CD1c-positive myeloid dendritic cell (primary cell): ENCODE measurements around the gene SHMT2.
A peak's percentile ranks its signal among the peaks of the same experiment; 100 is the strongest.
"Not testable (repeated sequence)": the region's sequence is repeated elsewhere in the genome, so short reads cannot be mapped to it uniquely, and the experiment has no call there.

Experiments used
- DNase-seq: peaks from one replicate; pipeline ENCODE4 v3.0.0-alpha.2; 2016; ENCODE audit errors: extremely low spot score

The SHMT2 gene

DNA sequence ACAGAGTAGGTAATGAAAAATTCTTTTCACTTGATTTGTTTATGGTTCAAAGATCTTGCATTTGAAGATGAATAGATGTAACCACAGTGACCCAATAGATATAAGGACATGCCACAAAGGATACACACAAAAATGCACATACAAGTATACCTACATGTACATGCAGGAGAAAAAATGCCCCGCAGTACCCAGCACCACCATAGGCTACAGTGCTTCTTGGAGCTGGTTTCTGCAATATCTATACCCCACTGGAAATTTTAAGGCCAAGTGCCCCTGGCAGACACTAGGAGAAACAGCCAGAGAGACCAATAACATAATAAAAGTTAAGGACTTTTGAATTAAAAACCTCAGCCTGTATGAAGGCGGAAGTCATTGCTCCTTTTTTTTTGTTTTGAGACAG lies 33.6 kb downstream of the SHMT2 start:
- DNase-seq: no peak

DNA sequence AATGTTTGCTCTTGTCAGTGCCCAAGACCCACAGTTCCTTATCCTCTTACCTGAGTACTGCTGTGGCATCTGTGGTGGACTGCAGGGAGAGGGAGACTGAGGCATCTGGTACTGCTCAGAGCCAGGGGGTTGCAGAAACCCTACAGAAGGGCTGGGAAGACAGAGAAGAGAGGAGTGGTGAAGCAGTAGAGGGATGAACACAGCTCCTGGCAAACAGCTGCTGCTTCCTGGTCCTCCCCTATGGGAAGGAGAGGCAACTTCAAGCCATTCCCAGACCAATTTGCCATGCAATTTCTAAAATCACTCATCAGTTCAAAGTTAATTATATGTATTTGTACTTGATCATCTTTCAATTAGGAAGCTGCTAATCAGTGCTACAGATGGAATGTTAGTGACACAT lies 37.2 kb downstream of the SHMT2 start:
- no peak for DNase-seq

DNA sequence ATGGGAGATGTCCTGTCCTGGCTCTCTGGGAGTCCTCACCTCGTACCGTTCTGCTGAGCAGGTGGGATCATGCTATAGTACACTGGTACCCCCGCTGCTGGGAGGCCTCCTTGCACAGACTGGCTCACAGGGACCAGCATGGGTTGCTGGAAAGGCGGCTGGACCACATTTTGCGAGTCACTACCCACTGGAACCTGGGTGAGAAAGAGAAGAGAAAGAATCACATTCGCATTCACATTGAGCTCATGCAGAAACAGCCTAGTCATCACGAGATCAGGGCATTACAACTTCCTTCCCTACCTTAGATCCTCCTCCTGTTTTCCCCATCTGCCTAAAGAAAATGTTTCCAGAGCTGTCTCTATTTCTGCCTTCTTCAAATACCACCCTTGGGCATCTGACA lies 38.8 kb downstream of the SHMT2 start:
- peak; percentile 12 for DNase-seq

DNA sequence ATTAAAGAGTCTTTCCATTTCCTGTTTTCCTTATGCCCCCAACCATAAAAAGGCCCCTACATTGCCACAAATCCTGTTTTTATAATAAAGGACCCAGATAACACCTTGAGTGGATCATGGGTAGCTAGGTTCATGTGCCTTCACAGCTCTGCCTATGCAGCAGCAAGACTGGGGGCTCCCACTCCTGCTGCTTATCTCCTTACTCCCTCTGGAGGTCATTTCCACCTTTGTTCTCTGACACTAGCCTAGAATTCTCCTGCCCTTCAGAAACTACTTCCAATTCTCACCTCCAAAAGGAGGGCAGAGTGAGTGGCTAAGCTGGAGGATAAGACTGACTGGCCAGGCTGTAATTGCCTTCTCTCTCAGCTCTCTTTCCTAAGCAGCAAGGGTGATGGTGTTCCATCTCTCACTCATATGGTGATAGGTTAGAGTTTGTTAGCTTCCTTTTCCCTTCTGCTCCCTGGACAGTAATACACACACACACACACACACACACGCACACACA lies 41.5 kb downstream of the SHMT2 start:
- DNase-seq: no peak

DNA sequence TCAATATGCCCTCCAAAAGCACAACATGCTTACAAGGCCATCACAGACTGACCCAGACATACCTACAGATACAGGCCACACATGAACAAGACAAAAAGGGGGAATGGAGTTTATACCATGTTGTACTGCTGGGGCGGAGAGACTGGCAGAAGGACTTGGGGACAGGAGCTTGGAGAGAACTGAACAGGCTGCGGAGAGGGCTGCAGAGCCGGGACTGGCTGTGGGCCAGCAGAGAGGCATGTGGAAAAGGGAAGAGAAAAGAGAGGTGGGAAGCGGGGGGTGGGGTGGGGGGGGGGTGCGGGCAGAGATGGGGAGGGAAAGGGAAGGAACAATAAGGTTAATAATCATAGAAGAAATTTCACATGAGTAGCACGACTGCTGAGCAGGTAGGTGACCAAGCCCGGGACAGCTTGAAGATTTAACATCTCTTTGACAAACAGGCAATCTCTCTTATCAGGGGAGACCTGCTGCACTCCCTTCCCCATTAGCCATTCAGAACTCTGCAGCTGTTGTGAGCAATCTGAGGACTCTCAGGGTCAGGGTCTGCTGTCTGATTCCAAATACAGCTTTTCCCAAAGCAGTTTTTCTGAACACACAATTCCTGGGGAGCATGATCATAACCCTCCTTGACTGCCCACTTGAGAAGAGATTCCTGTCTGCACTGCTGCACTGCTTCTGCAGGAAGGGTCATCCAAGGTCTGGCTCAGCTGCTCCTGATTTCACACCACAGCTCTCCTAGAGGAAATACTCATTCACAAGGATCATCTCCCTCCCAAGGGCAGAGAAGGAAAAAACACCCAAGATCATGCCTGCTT lies 43.0 kb downstream of the SHMT2 start:
- DNase-seq: no peak

DNA sequence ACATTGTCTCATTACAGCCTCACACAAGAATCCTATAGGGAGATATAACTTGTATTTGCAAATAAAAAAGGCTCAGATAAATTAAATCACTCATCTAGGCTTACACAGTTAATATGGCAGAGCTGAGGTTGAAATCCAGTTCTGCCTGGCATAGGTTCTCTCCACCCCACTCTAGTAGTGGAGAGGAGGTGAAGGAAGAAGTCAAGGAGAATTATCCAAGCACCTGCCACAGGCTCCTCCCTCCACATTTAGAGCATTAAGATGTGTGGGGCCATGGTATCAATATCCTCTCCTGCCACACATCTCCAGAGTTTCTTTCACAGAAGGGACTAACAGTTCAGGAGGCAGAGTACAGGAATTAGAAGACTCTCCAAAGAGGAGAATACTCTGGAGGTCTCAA lies 44.0 kb downstream of the SHMT2 start:
- DNase-seq: no peak

DNA sequence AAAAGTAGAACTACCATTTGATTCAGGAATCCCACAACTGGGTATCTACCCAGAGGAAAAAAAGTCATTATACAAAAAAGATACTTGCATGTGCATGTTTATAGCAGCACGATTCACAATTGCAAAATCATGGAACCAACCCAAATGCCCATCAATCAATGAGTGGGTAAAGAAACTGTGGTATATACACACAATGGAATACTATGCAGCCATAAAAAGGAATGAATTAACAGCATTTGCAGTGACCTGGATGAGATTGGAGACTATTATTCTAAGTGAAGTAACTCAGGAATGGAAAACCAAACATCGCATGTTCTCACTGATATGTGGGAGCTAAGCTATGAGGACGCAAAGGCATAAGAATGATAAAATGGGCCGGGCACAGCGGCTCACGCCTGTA lies 46.7 kb downstream of the SHMT2 start:
- not testable (repeated sequence) for DNase-seq

DNA sequence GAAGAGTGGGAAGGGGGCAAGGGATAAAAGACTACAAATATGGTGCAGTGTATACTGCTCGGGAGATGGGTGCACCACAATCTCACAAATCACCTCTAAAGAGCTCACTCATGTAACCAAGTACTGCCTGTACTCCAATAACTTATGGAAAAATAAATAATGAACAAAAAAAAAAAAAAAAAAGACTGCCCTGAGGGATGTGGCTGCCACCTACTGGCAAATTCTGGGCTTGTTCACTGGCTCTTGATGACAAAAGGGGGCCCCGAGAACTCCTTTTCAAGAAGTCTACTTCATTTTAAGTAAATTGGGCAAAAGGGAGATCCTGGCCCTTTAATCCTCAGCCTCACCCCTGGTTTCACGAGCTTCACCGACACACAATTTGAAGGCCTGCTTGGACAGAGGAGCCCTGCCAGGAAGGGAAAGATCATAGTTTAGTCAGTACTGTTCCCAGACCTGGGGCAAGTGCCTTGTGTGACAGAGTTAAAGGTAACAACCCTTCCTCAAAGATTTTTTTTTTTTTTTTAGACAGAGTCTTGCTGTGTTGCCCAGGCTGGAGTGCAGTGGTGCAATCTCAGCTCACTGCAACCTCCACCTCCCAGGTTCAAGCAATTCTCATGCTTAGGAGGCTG lies 47.5 kb downstream of the SHMT2 start:
- DNase-seq: peak; percentile 9

DNA sequence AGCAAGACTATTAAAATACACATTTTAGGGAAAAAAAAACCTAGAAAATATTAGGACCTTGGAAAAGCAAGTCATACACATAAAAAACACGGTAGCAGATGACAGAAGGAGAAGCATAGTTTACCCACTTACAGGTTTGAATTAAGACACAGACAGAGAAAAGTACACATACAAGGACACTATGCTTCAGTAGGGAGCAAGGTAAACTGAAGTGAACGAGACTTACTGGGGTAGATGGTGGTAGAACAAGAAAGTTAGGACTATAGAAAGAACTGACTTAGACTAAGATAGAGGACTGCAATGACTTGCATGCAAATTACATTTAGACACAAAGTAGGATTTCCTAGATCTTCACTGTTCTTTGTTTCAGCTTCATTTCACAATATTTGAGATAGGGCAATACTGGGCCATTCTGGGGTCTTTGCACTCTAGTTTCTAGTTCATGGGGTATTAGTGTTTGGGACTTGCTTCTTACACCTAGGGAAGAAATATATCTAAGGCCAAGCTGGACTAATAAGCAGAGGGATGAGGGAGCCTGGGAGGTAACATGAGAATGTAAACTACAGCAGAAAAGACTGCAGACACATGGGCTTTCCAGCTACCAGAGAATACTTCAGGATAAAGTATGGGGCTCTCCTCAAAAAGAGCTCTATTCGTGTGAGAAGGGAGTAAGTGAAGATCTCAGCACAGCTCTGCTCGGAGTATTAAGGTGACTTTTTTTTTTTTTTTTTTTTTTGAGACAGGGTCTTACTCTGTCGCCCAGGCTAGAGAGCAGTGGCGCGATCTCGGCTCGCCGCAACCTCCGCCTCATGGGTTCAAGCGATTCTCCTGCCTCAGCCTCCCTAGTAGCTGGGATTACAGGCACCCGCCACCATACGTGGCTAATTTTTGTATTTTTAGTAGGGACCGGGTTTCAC lies 49.2 kb downstream of the SHMT2 start:
- no peak for DNase-seq

DNA sequence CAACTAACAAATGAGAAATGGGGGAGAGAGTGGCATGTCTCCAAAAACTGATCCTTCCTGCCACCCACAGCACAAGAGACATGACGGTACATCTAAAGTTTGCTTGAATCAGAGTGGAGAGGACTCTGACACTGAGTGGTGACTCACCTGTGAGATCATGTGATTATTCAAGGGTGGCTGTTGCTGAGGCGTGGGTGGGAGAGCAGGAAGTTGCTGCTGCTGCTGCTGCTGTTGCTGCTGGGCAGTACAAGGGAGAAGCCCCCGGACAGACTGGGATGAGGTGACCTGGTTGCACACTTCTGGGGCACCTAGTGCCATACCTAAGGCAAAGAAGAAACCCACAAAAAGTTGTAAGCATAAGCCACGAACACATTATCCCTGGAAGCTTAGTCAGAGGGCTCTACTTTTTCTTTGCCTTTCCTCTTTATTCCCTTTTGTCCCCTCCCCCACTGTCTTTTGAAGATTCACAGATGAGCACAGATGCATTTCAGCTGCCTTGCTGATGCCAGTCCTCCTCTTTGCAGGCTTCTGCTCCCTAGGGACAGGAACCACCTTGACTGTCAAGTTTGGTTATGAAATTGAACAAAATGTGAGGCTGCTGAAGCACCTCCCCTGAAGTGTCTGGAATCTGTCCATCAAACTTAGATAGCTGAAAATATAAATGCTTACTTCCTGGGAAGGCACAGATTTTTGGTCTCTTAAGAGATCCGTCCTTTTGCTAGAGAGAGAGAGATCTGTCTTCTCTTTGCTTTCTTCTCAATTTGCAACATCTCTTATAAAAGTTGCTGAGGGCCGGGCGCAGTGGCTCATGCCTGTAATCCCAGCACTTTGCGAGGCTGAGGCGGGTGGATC lies 50.9 kb downstream of the SHMT2 start:
- peak; percentile 93 for DNase-seq

DNA sequence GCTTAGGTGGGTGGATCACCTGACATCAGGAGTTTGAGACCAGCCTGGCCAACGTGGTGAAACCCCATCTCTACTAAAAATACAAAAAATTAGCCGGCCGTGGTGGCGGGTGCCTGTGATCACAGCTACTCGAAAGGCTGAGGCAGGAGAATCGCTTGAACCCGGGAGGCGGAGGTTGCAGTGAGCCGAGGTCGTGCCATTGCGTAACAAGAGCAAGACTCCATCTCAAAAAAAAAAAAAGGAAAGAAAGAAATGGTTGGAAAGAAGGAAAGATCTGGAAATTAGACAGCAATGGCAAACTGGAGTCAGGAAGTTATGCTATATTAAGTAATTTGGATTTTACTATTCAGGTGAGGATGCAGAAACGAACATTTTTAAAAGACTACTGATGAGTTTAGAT lies 52.6 kb downstream of the SHMT2 start:
- DNase-seq: not testable (repeated sequence)
